ENCODE data around the gene HGFAC. TPM values are rescaled to one million over a fixed set of nuclear protein-coding genes. Genes with fewer than 3 reads are reported as not detected.

Gene HGFAC
- 0.09 to 0.22 TPM (median 0.19 TPM) in 5 replicates for total RNA-seq (2022; extraction: Qiagen RNA extraction)

GRCh38 chr4:3441501-3442459, at the start of gene HGFAC:
Gene HGFAC (plus strand): TSS chr4:3441968. CDS start chr4:3442002, 34 bp downstream.

GRCh38 chr4:3462790-3463415, 21.1 kb downstream of the HGFAC start, which contains the start of gene DOK7:
Gene DOK7 (plus strand): TSS chr4:3463306. CDS start chr4:3463376, 70 bp downstream.

Other genes starting within 250 kb of the HGFAC start
- 0.05 to 0.18 TPM (median 0.08 TPM) in 5 replicates for gene MSANTD1, start 192.8 kb upstream of the HGFAC start, total RNA-seq (2022; extraction: Qiagen RNA extraction)
- 8.2 to 11.6 TPM (median 10.0 TPM) in 5 replicates for gene RGS12, start 148.9 kb upstream of the HGFAC start, total RNA-seq (2022; extraction: Qiagen RNA extraction)
- 0.17 to 0.36 TPM (median 0.29 TPM) in 5 replicates for gene DOK7, start 21.3 kb downstream of the HGFAC start, total RNA-seq (2022; extraction: Qiagen RNA extraction)
- 116 to 128 TPM (median 125 TPM) in 5 replicates for gene LRPAP1, start 90.5 kb downstream of the HGFAC start, total RNA-seq (2022; extraction: Qiagen RNA extraction)